HEK293T (cell line): ENCODE data around the gene HYAL2.

ENCODE experiments used
- CTCF ChIA-PET: fragments of 350-600 bp; formaldehyde crosslinking; extraction: SDS; loops from one replicate; lab custom pipeline; 2021; ENCODE audit warnings: antibody characterized with exemption, inconsistent platforms; lab: Yijun Ruan, JAX
- POLR2A ChIA-PET: fragments of 350-600 bp; formaldehyde crosslinking; extraction: SDS; loops from one replicate; lab custom pipeline; 2020; ENCODE audit warnings: antibody characterized with exemption, inconsistent platforms; lab: Yijun Ruan, JAX
- DNase-seq: peaks from one replicate; pipeline ENCODE4 v3.0.0; 2012; ENCODE audit warnings: mixed read lengths; ENCODE audit errors: extremely low spot score
- ARNT ChIP-seq: fragments of 450-650 bp; IDR thresholded peaks from 2 replicates; pipeline ENCODE4 v1.6.1; 2017; ENCODE audit warnings: mild to moderate bottlenecking
- BHLHE40 ChIP-seq: fragments of 450-650 bp; IDR thresholded peaks from 2 replicates; pipeline ENCODE4 v1.6.1; 2016; ENCODE audit warnings: mild to moderate bottlenecking, moderate library complexity, borderline replicate concordance
- CTBP1 ChIP-seq: fragments of 450-650 bp; IDR thresholded peaks from 2 replicates; pipeline ENCODE4 v1.6.1; 2016; ENCODE audit warnings: borderline replicate concordance
- ELF4 ChIP-seq: fragments of 450-650 bp; IDR thresholded peaks from 2 replicates; pipeline ENCODE4 v1.6.1; 2017; ENCODE audit warnings: antibody characterized with exemption
- FOXA1 ChIP-seq: fragments of 450-650 bp; IDR thresholded peaks from 2 replicates; pipeline ENCODE4 v1.6.1; 2016; ENCODE audit warnings: mild to moderate bottlenecking
- FOXK2 ChIP-seq: fragments of 450-650 bp; IDR thresholded peaks from 2 replicates; pipeline ENCODE4 v1.6.1; 2016; ENCODE audit warnings: mild to moderate bottlenecking
- FOXM1 ChIP-seq: fragments of 450-650 bp; IDR thresholded peaks from 2 replicates; pipeline ENCODE4 v1.6.1; 2017; ENCODE audit warnings: mild to moderate bottlenecking, borderline replicate concordance
- L3MBTL2 ChIP-seq: fragments of 450-650 bp; conservative IDR thresholded peaks from 2 replicates; pipeline ENCODE4 v1.6.1; 2016; ENCODE audit warnings: mild to moderate bottlenecking
- LEF1 ChIP-seq: fragments of 450-650 bp; IDR thresholded peaks from 2 replicates; pipeline ENCODE4 v1.6.1; 2017; ENCODE audit warnings: mild to moderate bottlenecking, borderline replicate concordance
- NFRKB ChIP-seq: fragments of 450-650 bp; IDR thresholded peaks from 2 replicates; pipeline ENCODE4 v1.6.1; 2016; ENCODE audit warnings: mild to moderate bottlenecking, moderate library complexity
- SP1 ChIP-seq: fragments of 450-650 bp; IDR thresholded peaks from 2 replicates; pipeline ENCODE4 v1.6.1; 2017
- SUZ12 ChIP-seq: fragments of 450-650 bp; IDR thresholded peaks from 2 replicates; pipeline ENCODE4 v1.6.1; 2016; ENCODE audit warnings: mild to moderate bottlenecking
- TARDBP ChIP-seq: fragments of 450-650 bp; IDR thresholded peaks from 2 replicates; pipeline ENCODE4 v1.6.1; 2016
- ZNF384 ChIP-seq: fragments of 450-650 bp; IDR thresholded peaks from 2 replicates; pipeline ENCODE4 v1.6.1; 2016
- TF ChIP-seq, protein P1 (sequence below): fragments of 450-650 bp; IDR thresholded peaks from 2 replicates; pipeline ENCODE4 v1.6.1; 2016

The HYAL2 gene

GRCh38 chr3:50330330-50330729, 7.8 kb upstream of the HYAL2 start:
- CTCF ChIA-PET = no interaction called here
- TF ChIP-seq TARDBP (no peak), ELF4 (no peak), ZNF384 (no peak)
- POLR2A ChIA-PET = no interaction called here
- no peak for DNase-seq

DNA sequence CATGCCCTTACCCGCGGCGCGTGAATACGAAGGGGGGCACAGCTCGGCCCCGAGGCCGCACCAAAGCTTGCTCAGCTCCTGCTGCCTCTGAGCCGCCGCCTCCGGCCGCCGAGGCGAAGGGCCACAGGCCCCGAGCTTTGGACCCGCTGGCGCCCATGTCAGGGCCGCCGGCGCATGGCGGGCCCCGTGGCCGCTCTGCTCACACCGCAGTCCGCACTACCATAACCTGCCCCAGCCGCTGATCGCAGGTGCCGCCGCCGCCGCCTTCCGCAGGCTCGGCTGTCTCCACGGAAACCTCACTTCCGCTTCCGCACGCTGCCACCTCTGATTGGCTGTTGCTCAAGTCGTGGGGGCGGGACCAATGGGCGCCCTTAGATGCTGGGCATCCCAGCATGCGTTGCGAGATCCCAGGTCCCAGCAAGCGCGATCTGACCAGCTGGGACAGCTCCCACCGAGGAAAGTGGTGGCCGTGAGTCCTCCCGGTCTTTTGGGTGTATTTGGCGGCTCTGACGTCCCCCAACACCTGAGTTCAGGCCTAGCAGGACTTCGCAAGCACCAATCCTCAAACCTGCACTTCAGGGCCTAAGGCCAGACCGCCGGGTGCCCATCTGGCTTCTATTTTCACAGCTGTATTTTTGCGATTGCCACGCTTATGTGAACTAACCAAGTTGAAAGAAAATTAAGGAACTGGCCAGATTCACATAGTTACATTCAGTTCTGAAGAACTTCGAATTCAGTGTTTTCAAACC, 5.6 kb upstream of the HYAL2 start, which contains the start of gene TUSC2:
TUSC2 (minus strand) TSS at position 281 of the 749 bp plus-strand sequence; CDS start at position 157, 124 bp downstream.
- TF ChIP-seq CTBP1 (no peak), ELF4 (peak; percentile 64)
- TF ChIP-seq, protein P1, sequence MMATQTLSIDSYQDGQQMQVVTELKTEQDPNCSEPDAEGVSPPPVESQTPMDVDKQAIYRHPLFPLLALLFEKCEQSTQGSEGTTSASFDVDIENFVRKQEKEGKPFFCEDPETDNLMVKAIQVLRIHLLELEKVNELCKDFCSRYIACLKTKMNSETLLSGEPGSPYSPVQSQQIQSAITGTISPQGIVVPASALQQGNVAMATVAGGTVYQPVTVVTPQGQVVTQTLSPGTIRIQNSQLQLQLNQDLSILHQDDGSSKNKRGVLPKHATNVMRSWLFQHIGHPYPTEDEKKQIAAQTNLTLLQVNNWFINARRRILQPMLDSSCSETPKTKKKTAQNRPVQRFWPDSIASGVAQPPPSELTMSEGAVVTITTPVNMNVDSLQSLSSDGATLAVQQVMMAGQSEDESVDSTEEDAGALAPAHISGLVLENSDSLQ = peak; percentile 76; the same call in 1 of the 2 replicates
- ChIA-PET CTCF (interaction anchor here (1.6 kb wide), 1 partner anchor 9 kb away, joined by 10 read pairs; no protein-coding TSS in a partner anchor), POLR2A (interaction anchor here (0.8 to 3.1 kb wide), 22 partner anchors 9 to 241 kb away, joined by 3 to 88 read pairs (median 4); partner anchors contain the start of genes CYB561D2, GNAI2, HEMK1 and HYAL3)
- peak; percentile 95 for DNase-seq

GRCh38 chr3:50327129-50327528, 4.6 kb upstream of the HYAL2 start:
- DNase-seq = no peak
- CTCF ChIA-PET = no interaction called here
- POLR2A ChIA-PET = interaction anchor here (0.9 to 3.1 kb wide), 16 partner anchors 9 to 133 kb away, joined by 3 to 88 read pairs (median 5); partner anchors contain the start of genes CYB561D2, GNAI2, HYAL3 and IFRD2
- TF ChIP-seq FOXK2 (no peak), LEF1 (no peak), CTBP1 (no peak), FOXM1 (no peak), L3MBTL2 (no peak), ELF4 (no peak), ARNT (no peak), ZNF384 (no peak), TARDBP (no peak), SP1 (no peak), NFRKB (no peak), BHLHE40 (no peak), SUZ12 (no peak)
- TF ChIP-seq, protein P1 = no peak

DNA sequence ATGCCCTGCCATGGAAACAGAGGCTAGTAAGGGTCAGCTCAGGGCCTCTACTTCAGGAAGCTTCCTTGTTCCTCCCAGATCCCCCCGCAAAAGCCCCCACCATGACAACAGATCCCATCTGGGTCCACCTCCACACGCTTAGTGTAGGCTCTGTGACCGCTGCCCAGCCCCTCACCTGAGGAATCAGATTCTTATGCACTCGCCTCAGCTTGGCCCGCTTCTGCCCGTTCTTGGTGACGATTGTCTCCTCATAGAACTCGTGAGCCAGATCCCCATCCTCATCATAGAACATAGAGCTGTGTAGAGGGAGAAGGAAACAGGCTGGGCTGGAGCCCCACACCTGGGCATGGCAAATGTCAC, 3.6 kb upstream of the HYAL2 start:
- DNase-seq = no peak
- no peak for TF ChIP-seq LEF1
- no peak for TF ChIP-seq ARNT
- no peak for TF ChIP-seq FOXM1
- TF ChIP-seq FOXA1 = no peak
- TF ChIP-seq FOXK2 = no peak
- no peak for TF ChIP-seq TARDBP
- no peak for TF ChIP-seq ZNF384
- no peak for TF ChIP-seq ELF4
- TF ChIP-seq, protein P1 = no peak
- no peak for TF ChIP-seq CTBP1
- no peak for TF ChIP-seq NFRKB
- TF ChIP-seq BHLHE40 = no peak
- CTCF ChIA-PET = no interaction called here
- POLR2A ChIA-PET = interaction anchor here (1.7 to 2.2 kb wide), 2 partner anchors 11 to 24 kb away, joined by 5 to 14 read pairs; partner anchors contain the start of genes CYB561D2 and NPRL2

DNA sequence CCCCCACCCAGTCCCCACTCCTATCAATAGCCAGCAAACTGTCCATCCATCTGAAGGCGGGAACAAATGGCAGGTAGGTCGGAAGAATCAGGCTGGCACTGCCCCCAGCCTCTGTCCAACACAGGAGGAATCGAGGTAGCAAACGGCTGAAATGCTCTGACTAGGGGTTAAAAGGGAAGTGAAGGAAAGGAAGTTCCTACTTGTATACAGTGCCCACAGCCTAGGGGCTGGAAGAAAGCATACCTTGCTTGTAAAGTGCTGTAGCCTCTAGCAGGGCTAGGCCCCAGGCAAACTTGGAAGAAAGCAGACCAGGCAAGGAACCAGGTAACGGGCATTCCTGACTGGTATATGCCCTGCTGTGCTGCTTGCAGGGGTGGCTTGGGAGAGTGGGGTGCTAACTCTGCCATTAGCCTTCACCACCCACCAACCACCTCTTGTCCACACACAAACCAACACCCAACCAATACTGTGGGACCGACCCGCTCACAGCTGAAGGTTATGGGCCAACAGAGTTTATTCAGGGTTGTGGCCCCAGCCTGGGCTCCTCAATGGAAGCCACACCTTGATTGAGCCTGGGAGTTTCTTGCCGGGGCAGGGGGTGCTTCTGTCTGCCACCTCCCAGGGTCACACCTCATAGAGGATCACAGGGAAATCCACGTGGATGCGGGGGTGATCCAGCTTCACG, 3.1 kb upstream of the HYAL2 start:
- CTCF ChIA-PET = interaction anchor here (0.7 kb wide), 1 partner anchor 26 kb away, joined by 3 read pairs; the partner anchor contains the start of genes HYAL3 and NAA80
- no peak for DNase-seq
- TF ChIP-seq, protein P1 = no peak
- TF ChIP-seq BHLHE40 = no peak
- no peak for TF ChIP-seq LEF1
- POLR2A ChIA-PET = interaction anchor here (1.7 kb wide), 1 partner anchor 12 kb away, joined by 5 read pairs; no protein-coding TSS in a partner anchor
